Urothelium cell line (cell line): ENCODE results near the gene ZNF888.
"Not testable (repeated sequence)": the region's sequence is repeated elsewhere in the genome, so short reads cannot be mapped to it uniquely, and the experiment has no call there.

Experiments
- DNase-seq: peaks from one replicate; pipeline ENCODE4 v3.0.0; 2011; ENCODE audit warnings: low spot score, mixed read lengths
- FAIRE-seq: peaks from 2 replicates; lab custom pipeline; 2011; peaks lifted over from hg19 to GRCh38; lab: Jason Lieb, UNC

Gene ZNF888

GRCh38 chr19:52941941-52942385 lies 18.7 kb upstream of the ZNF888 start:
- DNase-seq (peak; percentile 7), FAIRE-seq (no peak)

DNA sequence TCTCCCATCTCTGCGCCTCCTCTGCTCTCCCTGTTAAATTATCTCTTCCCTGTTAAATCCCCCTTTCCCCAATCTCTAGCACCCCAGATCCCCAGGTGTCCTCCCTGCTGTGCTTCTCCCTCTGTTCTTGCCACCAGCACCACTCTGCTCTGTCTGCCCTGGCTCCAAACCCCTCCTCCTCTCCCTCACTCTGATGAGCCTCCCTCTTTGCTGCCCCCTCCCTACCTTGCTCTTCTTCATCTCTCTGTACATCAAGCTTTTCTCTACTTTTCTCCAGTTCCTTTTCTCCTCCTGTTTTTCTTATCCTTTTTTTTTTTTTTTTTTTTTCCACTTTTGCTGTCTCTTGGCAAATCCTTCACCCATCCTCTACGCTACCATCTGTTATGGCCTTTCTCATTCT lies 18.3 kb upstream of the ZNF888 start:
- not testable (repeated sequence) for FAIRE-seq, DNase-seq

DNA sequence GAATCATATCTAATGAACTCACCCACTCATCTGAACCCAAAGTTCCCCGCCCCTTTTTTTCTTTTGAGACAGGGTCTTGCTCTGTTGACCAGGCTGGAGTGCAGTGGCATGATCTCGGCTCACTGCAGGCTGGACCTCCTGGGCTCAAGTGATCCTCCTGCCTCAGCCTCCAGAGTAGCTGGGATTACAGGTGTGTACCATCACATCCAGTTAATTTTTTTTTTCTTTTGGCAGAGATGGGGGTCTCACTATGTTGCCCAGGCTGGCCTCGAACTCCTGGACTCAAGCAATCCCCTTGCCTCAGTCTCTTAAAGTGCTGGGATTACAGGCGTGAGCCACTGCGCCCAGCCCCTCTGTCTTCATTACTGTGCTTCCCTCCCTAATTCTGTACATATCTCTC lies 17.7 kb upstream of the ZNF888 start:
- FAIRE-seq, DNase-seq: not testable (repeated sequence)

DNA sequence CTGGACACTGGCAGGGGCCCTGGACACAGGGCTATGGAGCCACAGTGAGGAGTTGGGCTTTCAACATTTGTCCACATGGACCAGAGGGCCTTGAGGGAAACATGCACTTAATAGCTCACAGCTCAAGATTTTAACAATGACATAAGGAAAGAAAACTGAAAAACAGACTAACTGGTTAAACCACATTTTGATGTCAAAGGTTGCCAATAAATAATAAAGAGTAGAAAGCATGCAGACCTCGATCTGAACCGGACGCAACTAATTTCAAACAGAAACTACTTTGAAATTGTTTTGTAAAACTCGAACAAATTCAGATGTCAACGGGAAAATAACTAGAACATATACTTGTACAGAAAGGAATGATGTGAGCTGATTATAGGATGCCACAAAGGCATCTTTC lies 15.5 kb upstream of the ZNF888 start:
- no peak for DNase-seq
- FAIRE-seq: no peak

GRCh38 chr19:52936954-52937325 lies 13.7 kb upstream of the ZNF888 start:
- FAIRE-seq (no peak), DNase-seq (no peak)

- FAIRE-seq (no peak), DNase-seq (no peak)
Observed at GRCh38 chr19:52936151-52936953, 13.1 kb upstream of the ZNF888 start.

DNA sequence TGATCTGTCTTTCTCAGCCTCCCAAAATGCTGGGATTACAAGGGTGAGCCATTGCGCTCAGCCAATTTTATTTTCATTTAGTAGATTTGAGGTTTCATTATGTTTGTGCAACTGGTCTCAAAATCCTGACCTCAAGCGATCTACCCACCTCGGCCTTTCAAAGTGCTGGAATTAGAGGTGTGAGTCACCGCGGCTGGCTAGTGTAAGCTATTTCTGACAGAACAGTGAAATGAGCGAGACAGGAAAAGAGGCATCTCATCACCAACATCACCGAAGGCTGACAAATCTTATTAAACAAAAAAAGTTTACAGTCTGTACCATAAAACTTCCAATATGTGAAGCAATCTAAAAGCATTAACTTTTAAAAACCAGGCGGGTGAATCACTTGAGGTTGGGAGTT lies 12.2 kb upstream of the ZNF888 start:
- DNase-seq: peak; percentile 6
- FAIRE-seq: no peak

GRCh38 chr19:52924641-52925040 lies 1.4 kb upstream of the ZNF888 start:
- not testable (repeated sequence) for FAIRE-seq, DNase-seq

GRCh38 chr19:52923778-52924593 lies 758 bp upstream of the ZNF888 start:
- FAIRE-seq (no peak), DNase-seq (no peak)

- FAIRE-seq (no peak), DNase-seq (no peak)
Observed at GRCh38 chr19:52917531-52917930, 5.7 kb downstream of the ZNF888 start.

GRCh38 chr19:52910648-52911047 lies 12.6 kb downstream of the ZNF888 start:
- no peak for DNase-seq
- FAIRE-seq: no peak

- DNase-seq, FAIRE-seq: not testable (repeated sequence)
Observed at GRCh38 chr19:52904052-52904780, 19.0 kb downstream of the ZNF888 start.

GRCh38 chr19:52901842-52902241 lies 21.4 kb downstream of the ZNF888 start:
- FAIRE-seq (no peak), DNase-seq (no peak)

DNA sequence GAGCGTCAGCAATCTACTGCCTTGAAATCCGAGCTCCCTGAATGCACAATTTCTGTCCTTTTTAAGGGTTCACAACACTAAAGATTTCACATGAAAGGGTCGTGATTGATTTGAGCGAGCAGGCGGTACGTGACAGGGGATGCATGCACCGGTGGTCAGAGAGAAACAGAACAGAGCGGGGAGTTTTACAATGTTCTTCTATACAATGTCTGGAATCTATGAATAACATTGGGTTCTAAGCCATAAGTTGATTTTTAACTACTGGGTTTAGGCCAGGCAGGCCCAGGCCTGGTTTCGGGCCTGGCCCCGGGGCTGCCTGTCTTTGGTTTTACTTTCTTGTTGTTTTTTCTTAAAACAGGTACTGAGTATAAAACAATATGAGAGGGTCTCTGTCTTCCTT lies 24.6 kb downstream of the ZNF888 start:
- not testable (repeated sequence) for FAIRE-seq, DNase-seq

GRCh38 chr19:52898101-52898500 lies 25.1 kb downstream of the ZNF888 start:
- DNase-seq (no peak), FAIRE-seq (no peak)

GRCh38 chr19:52897138-52897935 lies 25.9 kb downstream of the ZNF888 start, which contains the start of gene ZNF320:
TSS of gene ZNF320 (minus strand) at chr19:52897635. CDS start at chr19:52890255, 7,380 bp downstream.
- DNase-seq (peak; percentile 97), FAIRE-seq (peak; percentile 89)

GRCh38 chr19:52896431-52897137 lies 26.6 kb downstream of the ZNF888 start:
- DNase-seq: peak; percentile 30
- no peak for FAIRE-seq

DNA sequence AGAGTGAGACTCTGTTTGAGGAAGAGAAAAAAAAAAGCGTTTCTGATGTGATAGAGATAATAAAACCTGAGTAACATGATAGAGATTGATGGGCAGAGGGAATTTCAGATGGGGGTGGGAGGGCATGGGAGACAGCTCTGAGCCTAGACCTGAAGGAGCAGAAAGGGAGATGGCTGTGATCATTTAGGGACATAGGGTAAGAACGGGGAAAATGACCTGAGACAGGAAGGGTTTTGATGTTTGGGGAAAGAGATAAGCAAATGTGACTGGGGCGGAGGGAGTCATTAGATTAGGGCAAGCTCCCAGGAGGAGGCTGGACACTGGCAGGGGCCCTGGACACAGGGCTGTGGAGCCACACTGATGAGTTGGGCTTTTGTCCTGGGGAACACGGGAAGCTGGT lies 31.9 kb downstream of the ZNF888 start:
- no peak for FAIRE-seq

DNA sequence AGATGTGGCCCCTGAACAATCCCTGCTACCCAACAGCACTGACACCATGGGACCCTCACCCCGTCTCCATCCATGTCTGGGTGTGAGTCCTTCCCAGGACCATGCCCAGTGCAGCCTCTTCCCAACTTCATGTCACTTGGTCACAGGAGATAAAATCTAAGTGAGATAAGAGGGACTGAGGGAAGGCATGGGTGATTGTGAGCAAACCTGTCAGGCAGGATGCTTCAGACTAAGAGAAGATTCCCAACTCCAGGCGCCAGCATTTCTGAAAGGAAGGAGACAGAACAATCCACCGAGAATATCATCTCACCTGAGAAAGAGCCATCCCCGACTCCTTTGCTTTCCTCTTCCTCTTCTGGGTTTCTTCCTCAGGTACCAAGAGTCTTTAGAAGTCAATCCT lies 33.3 kb downstream of the ZNF888 start:
- no peak for FAIRE-seq

More for the DNA sequence above, 31.9 kb downstream of the ZNF888 start:
- DNase-seq: no peak

GRCh38 chr19:52889076-52889475 lies 34.2 kb downstream of the ZNF888 start:
- FAIRE-seq (no peak), DNase-seq (no peak)

More for the DNA sequence above, 33.3 kb downstream of the ZNF888 start:
- no peak for DNase-seq
